ENCODE results near the gene LPP. TPM values are rescaled to one million over a fixed set of nuclear protein-coding genes. Genes with fewer than 3 reads are reported as not detected.

Gene LPP
- total and polyA plus RNA-seq, 2 of the 13 experiments (the other 11 are each of a cell fraction or from before 2014, with no cell fraction given) = 19.2 to 29.9 TPM

DNA sequence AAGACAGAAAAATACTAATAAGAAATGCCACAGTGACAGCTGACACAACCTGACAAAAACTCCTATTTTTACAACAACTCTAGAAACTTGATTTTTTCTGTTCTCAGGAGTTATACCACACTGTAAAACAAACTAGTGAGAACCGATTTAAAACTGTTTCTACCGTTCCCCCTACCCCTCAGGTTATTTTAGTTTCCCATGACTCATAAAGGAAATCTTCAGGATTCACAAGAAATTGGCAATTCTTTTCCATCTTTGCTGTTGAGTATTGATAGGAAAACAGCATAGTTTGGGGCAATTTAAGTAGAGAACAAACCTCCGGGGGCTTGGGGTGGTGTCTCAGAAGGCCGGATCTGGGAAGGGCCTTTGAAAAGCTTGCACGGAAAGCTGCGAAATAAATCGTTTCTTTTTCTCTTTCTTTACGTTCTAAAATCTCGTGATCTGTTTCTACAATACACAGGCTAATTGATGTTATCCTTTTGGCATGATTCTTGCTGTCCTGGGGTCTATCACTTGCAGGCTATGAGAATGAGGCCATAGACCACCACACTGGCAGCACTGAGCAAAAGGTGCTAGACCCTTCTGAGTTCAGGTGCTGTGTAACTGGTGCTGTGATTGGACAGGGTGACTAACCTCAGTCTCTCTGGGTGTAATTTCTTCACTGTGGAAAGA, 89.3 kb downstream of the LPP start:
- FAIRE-seq (no peak), DNase-seq (ENCODE audit: low spot score) (no peak), ATAC-seq (no peak)
- peaks cover 23% of the 10 kb centered on the region for H3K79me2 ChIP-seq (ENCODE audit: insufficient read depth, low read length)
- no peak overlapping the region for H3K4me3 ChIP-seq (replicated peaks in 1 of 3; ENCODE audit: insufficient read depth in 1 of 3, low read depth in 2 of 3, low read length in 3 of 3)
- H3K4me1 ChIP-seq (ENCODE audit: insufficient read depth, low read length) = peaks cover 15% of the 10 kb centered on the region
- 94% methylated on average over 9 of the region's 9 CpGs for WGBS (ENCODE audit: low lambda C conversion rate)
- no peaks in the 10 kb centered on the region for H4K20me1 ChIP-seq (ENCODE audit: insufficient read depth, low read length)
- no peaks in the 10 kb centered on the region for H3K9me3 ChIP-seq (ENCODE audit: low read length)
- H3K27me3 ChIP-seq (ENCODE audit: control insufficient read depth in 1 of 2, insufficient read depth in 2 of 2, low read length in 2 of 2) = no peaks in the 10 kb centered on the region
- peaks cover 3 to 6% of the 10 kb centered on the region in 2 experiments; a peak in 2 of 5 replicates for H3K36me3 ChIP-seq (replicated peaks in 1 of 2; ENCODE audit: control insufficient read depth in 1 of 2, insufficient read depth in 2 of 2, low read length in 2 of 2)
- intact Hi-C loops (cut with micrococcal nuclease; ENCODE audit: unreplicated experiment) = no loop called here
- ChIA-PET CTCF (ENCODE audit: low intra/inter-chr PET ratio, low total read pairs) (no interaction called here), POLR2A (no interaction called here)
- TF ChIP-seq HIVEP1 (CRISPR knock-in tag; IDR thresholded peaks at IDR 0.05) (no peak), ZNF598 (CRISPR knock-in tag; IDR thresholded peaks at IDR 0.05; ENCODE audit: borderline replicate concordance) (no peak), ZNF383 (CRISPR knock-in tag; IDR thresholded peaks at IDR 0.05; ENCODE audit: borderline replicate concordance) (no peak), FOXJ3 (CRISPR knock-in tag; IDR thresholded peaks at IDR 0.05; ENCODE audit: borderline replicate concordance) (no peak), SOX13 (IDR thresholded peaks at IDR 0.05) (no peak), SOX13 (CRISPR knock-in tag; conservative IDR thresholded peaks at IDR 0.05 in 1 of 2, IDR thresholded peaks at IDR 0.05 in 1 of 2) (no peak), NFRKB (IDR thresholded peaks at IDR 0.05) (no peak), DR1 (CRISPR knock-in tag; IDR thresholded peaks at IDR 0.05) (no peak), TBP (CRISPR knock-in tag; IDR thresholded peaks at IDR 0.05) (no peak)
- TF ChIP-seq, protein P1, sequence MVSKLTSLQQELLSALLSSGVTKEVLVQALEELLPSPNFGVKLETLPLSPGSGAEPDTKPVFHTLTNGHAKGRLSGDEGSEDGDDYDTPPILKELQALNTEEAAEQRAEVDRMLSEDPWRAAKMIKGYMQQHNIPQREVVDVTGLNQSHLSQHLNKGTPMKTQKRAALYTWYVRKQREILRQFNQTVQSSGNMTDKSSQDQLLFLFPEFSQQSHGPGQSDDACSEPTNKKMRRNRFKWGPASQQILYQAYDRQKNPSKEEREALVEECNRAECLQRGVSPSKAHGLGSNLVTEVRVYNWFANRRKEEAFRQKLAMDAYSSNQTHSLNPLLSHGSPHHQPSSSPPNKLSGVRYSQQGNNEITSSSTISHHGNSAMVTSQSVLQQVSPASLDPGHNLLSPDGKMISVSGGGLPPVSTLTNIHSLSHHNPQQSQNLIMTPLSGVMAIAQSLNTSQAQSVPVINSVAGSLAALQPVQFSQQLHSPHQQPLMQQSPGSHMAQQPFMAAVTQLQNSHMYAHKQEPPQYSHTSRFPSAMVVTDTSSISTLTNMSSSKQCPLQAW (CRISPR knock-in tag; IDR thresholded peaks at IDR 0.05) = no peak
- TF ChIP-seq, protein P2, sequence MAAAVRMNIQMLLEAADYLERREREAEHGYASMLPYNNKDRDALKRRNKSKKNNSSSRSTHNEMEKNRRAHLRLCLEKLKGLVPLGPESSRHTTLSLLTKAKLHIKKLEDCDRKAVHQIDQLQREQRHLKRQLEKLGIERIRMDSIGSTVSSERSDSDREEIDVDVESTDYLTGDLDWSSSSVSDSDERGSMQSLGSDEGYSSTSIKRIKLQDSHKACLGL (CRISPR knock-in tag; IDR thresholded peaks at IDR 0.05) = no peak
- TF ChIP-seq, protein P3, sequence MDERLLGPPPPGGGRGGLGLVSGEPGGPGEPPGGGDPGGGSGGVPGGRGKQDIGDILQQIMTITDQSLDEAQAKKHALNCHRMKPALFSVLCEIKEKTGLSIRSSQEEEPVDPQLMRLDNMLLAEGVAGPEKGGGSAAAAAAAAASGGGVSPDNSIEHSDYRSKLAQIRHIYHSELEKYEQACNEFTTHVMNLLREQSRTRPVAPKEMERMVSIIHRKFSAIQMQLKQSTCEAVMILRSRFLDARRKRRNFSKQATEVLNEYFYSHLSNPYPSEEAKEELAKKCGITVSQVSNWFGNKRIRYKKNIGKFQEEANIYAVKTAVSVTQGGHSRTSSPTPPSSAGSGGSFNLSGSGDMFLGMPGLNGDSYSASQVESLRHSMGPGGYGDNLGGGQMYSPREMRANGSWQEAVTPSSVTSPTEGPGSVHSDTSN (CRISPR knock-in tag; IDR thresholded peaks at IDR 0.05) = no peak
- H3K27ac ChIP-seq (ENCODE audit: extremely low read length, insufficient read depth, low read length) = no peak overlapping the region
- in situ Hi-C loops (cut with HindIII; ENCODE audit: extremely low pct_ligation_motif_present, low pct_unique_long_range_greater_than_20kb) = no loop called here
- no peak overlapping the region for H2AFZ ChIP-seq (ENCODE audit: low read length)
- BruUV-seq (replicated peaks) = no TSS peak
- no peak overlapping the region for H3K4me2 ChIP-seq (ENCODE audit: low read depth, low read length)
- no peak overlapping the region for H3K9ac ChIP-seq (ENCODE audit: insufficient read depth, low read depth, low read length)
